Stimulated activated naive CD4-positive, alpha-beta T cell (primary cell): ENCODE results near the gene KANK3.
"Not testable (repeated sequence)": the region's sequence is repeated elsewhere in the genome, so short reads cannot be mapped to it uniquely, and the experiment has no call there.

Experiments
- DNase-seq, 6 experiments: peaks; one replicate each; lab custom pipeline; 2025; lab: John Stamatoyannopoulos, UW

The KANK3 gene

DNA sequence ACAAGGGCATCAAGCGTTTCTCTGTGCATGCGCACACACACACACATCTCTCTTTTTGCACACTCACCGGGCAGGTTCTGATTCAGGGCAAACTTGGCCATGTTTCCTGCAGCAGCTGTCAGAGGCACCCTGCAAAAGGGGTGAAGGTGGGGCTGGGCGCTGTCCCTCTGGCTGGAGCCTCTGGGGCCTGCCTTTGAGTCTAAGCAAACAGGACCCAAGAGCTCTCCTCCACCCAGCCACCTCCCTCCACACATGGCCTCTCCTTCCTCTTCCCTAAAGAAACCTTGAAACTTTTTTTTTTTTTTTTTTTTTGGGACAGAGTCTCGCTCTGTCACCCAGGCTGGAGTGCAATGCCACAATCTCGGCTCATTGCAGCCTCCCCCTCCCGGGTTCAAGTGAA, 5.3 kb downstream of the KANK3 start:
- DNase-seq: no peak

DNA sequence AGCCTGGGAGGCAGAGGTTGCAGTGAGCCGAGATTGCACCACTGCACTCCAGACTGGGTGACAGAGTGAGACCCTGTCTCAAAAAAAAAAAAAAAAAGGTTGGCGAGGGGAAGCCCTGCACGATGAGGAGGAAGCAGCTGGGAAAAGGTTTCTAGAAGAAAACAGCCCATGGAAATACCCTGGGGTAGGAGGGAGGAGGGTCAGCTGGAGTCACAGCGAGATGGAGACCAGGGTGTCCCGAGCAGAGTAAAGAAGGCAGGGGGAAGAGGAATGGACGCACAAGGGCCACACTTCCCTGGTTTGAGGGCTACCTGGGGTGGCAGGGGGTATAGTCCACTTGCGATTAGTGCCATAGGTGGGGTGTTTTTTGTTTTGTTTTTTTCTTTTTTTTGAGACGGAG, 6.4 kb downstream of the KANK3 start:
- no peak for DNase-seq

DNA sequence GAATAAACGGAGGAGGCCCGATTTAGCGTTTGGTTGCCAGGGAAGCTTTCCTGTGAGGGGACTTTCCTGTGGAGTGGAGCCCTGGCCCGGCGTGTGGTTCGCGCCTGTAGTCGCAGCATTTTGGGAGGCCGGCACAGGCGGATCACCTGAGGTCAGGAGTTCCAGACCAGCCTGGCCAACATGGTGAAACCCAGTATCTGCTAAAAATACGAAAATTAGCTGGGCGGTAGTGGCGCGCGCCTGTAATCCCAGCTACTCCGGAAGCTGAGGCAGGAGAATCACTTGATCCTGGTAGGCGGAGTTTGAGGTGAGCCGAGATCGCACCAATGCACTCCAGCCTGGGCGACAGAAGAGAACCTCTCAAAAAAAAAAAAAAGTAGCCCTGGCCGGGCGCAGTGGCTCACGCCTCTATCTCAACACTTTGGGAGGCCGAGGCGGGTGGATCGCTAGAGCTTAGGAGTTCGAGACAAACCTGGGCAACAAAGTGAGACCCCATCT, 6.9 kb downstream of the KANK3 start:
- DNase-seq: no peak

DNA sequence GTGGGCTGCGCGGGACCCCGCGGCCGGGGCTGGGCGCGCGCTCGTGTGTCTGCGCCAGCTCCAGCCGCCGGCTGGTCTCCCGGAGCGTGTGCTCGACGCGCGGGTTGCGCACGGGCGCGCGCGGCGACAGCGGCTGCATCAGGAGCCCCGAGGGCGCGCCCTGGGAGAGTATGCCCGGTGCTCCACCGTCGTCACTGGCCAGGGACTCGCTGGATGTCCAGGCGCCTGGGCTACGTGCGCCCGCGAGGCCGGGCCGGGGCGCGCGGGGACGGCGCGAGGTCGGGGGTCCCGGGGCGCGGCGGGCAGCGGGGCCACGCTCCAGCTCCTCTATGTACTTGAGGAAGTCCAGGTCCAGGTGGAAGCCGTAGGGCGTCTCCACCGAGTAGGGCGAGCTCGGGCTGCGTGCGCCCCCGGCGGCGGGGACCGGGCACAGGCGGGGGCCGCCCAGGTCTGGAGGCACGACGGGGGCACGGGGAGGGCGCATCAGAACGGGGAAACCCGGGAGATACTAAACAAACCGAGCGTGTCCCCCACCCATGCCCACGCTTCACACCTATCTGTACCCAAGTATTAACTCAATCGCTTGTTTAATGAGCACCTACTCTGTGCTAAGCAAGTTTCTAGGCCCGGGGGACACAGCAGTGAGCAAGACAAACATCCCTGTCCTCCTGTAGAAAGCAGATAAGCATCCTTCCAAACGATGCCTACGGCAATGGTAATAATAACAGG, 7.6 kb downstream of the KANK3 start:
- no peak for DNase-seq

DNA sequence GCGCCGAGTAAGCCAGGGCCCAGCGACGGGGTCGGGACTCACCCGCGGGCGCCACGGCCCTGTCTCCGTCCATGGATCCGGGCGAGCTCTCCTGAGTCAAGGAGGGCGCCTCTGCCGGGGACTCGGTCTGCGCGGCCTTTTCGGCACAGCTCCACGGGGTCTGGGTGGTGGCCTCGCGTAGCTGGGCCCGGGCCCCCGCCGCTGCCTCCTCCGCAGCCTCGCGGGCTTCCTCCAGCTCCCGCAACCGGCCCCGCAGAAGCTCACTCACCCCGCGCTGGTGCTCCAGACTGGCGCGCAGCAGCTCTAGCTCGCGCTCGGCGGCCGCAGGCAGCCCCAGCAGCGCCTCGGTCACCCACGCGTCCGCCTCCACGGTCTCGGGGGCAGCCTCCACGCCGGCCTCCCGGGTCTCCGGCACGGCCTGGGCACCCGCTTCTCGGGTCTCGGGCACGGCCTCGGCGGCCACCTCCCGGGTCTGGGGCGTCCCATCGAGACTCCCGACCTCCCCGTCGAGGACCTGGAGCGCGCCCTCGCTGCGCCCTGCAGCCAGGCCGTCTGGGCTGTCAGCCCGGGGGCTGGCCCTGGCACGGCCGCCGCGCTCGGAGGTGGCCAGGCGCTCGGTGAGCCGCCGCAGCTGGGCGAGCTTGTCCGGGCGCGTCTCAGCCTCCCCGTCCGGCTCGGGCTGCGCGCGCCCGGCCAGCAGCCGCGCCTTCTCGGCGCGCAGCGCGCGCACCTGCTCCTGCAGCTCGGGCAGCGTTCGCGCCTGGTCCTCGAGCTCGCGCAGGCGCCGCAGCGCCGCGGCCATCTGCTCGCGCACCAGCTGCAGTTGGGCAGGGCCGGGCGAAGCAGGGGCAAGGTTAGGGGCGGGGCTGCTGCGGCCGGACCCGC, 8.4 kb downstream of the KANK3 start:
- no peak for DNase-seq

DNA sequence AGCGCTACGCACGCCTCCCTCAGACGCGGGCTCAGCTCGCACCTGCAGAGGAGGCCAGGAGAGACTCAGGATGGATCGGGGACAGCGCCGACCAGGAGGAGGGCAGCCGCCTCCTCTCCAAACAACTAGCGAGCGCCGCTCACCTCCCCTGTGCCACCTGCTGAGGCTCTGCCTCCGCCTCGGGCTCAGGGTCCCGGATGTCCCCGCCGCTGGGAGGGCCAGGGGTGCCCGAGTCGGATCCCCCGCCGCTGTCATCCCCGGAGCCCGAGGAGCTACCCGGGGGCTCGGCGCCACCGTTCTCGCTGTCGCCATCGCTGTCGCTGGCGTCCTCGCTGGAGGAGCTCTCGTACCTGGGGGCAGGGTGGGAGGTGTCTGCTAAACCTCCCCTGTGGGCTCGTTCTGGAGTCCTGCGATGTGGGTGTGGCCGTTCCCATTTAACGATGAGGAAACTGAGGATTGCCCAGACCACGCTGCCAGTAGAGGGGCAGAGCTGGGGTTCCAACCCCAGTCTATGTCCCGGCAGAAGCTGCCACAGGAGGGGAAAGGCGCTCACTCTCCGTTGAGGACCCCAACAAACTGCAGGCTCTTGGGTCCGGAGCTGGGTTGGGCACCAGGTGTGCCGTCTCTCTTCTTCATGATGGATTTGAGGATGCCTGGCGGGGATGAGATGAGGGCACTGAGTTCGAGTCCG, 9.2 kb downstream of the KANK3 start:
- no peak for DNase-seq

DNA sequence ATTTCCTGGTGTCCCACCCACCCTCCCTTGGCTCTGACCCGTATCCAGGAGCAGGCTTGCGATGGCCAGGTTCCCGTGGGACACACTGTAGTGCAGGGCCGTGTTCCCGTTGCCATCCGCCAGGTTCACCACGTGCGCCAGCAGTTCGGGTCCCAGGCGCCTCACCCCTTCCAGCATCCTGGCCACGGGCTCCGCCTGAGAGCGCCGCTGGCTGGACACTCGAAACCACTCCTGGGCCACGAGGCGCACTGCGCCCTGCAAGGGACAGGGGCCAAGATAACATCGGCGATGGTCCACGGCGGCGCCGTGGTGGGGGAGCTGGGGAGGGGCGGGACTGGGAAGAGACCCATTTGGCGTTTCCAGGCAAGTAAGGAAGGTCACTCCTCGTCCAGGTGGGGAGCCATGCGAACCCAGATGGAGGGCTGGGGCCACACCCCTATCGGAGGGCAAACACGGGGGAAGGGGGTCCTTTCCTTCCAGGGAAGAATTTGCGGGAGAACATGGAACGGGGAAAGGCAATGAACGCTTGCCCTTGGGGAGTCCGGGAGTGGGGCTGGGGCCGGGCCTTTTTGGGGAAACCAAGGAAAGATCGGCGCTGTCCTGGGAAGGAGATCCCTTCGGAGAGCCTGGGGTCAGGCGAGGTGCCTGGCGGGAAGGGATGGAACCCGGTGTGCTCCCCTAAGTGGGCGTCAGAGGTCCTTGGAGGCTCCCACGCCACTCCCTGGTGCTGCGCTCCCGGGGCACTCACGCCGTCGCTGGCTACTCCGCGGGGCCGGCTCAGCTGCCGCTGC, 9.9 kb downstream of the KANK3 start:
- no peak for DNase-seq

DNA sequence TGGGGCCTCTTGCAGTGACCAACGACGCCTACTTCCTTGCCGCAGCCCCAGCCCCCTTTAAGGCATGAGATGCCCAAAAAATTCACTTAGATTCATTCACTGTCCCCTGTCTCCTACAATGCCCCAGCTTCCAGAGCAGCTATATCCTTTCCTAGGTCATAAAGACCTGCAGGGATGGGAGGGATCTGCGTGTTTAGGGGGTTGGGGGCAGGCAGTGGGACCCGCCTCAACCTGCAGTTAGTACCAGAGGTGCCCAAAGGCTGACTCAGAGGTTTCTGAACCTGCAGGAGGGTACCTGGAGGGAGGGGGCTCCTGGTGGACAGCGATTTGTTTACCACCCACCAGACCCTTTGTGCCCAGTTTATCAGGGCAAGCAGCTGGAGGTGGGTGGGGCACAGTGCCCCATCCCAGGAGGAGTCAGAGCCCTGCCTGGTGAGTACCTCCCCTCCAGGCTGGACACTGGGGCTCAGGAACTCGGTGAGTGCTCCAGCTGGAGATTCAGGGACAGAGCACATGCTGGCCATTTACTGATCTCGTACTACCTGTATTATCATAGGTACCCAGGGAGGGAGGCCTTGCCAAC, 11.7 kb downstream of the KANK3 start:
- no peak for DNase-seq

DNA sequence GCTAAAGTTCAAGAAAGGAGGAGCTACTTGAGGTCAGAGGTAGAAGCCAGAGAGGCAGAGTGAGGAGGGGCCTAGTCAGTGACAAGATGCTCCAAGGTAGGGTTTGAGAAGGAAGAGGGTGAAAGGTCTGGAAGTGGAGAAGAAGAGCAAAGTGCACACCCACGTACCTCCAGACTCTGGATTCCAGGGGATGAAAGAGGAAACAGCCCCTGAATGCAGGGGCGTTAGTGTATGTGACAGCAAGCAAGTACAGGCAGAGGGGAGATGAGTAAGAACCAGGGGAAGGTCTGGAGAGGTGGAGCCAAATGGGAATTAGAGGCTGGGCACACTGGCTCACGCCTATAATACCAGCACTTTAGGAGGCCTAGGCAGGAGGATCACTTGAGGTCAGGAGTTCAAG, 13.1 kb downstream of the KANK3 start:
- no peak for DNase-seq

DNA sequence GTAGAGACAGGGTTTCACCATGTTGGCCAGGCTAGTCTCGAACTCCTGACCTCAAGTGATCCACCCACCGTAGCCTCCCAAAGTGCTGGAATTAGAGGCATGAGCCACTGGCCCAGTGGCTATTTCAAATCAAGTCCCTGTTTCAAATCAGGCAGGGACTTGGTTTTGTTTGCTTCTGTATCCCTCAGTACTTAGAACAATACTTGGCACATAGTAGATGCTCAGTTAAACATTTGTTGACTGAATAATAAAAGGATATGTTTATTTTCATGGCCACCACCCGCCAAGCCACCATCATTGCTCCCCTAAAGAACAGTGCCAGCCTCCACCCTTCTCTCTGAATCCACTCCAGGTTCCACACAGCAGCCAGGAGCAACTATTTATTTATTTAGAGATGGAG, 17.6 kb downstream of the KANK3 start:
- DNase-seq: no peak

DNA sequence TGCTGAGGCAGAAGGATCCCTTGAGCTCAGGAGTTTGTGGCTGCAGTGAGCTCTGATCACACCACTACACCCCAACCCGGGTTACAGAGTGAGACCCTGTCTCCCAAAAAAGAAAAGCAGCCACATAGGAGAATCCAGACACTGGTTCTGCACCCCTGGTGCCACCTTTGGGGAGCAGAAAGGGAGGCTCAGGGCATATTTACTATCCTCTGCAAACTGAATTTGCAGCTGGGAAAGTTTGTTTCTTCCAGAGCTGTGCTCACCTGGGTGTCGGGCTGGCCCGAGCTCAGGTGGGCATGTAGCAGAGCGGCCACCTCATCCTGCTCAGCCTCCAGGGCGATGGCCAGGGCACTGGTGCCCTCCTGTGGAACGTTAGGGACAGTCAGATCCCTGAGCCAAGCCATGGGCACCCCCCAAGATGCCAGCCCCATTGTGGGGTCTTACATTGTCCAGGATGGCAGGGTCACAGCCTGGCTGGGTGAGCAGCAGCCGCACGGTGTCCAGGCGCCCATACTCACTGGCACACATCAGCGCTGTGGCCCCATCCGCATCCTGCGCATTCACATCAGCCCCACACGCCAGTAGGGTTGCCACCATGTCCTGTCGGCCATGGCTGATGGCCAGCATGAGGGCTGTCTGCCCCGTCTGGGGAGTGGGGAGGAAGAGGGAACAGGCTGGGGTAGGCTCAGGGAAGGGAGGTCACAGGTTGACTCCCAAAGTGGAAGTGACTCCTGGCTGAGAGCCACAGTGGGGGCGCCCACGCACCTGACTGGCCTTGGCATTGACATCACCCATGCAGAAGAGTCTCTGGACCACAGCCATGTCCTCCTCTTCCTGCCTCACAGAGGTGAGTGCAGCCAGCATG, 18.6 kb downstream of the KANK3 start:
- DNase-seq: peak in 1 of 6 experiments; percentile 13

DNA sequence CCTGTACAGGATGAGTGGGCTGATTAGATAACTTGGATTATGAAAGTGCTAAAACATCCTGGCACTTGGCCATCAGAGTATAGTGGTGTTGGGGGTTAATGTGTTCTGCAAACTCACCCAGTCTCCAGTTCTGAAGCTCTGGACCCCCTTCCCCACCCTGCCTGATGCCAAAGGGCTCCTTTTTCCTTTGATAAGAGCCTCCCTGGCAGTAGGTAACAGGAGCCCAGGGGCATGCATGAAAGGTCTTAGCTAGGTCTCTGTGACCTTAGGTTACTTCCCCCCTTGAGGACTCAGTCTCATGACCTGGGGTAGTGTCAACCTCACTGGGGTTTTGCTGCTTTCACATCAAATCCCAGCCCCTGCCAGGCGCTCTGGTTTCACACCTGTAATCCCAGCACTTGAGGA, 19.3 kb downstream of the KANK3 start:
- DNase-seq: no peak

DNA sequence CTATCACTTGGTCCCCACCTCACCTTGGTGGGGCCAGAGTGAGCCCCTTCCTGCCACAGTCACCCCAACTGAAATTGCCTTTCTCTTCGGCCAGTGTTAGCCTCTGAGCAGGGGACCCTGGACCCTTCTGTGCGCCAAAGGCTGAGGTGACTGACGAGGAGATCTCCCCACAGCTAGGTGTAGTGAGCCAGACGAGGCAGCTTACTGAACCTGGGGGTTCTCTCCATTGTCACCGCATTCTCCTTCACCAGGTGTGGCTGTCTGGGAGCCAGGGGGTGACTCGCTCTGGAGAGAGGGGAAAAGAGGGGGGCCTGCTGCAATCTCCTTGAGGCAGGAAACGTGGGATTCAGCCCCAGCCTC, 20.4 kb downstream of the KANK3 start:
- no peak for DNase-seq

DNA sequence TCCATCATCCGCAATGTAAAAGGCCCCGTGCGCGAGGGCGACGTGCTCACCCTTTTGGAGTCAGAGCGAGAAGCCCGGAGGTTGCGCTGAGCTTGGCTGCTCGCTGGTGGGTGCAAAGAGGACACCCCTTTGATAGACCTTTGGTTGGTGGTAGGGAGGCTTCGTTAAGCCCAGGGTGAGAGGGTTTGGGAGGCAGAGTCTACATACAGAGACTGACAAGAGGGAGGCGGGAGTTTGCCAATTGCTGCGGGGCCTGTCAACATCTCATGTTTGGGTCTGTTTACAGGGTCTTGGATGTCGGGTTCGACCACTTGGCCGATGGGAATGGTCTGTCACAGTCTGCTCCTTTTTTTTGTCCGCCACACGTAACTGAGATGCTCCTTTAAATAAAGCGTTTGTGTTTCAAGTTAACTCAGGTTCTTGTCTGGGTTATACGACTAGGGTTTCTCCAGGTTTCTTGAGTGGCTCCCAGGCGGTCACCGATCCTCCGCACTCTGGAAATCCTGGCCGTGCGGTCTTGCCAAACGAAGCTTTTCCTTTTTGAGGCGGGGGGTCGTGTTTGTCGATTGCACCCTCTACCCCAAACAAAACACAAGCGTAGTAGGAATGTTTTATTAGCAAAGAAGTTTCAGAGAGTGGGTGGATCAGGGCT, 20.9 kb downstream of the KANK3 start:
- no peak for DNase-seq

DNA sequence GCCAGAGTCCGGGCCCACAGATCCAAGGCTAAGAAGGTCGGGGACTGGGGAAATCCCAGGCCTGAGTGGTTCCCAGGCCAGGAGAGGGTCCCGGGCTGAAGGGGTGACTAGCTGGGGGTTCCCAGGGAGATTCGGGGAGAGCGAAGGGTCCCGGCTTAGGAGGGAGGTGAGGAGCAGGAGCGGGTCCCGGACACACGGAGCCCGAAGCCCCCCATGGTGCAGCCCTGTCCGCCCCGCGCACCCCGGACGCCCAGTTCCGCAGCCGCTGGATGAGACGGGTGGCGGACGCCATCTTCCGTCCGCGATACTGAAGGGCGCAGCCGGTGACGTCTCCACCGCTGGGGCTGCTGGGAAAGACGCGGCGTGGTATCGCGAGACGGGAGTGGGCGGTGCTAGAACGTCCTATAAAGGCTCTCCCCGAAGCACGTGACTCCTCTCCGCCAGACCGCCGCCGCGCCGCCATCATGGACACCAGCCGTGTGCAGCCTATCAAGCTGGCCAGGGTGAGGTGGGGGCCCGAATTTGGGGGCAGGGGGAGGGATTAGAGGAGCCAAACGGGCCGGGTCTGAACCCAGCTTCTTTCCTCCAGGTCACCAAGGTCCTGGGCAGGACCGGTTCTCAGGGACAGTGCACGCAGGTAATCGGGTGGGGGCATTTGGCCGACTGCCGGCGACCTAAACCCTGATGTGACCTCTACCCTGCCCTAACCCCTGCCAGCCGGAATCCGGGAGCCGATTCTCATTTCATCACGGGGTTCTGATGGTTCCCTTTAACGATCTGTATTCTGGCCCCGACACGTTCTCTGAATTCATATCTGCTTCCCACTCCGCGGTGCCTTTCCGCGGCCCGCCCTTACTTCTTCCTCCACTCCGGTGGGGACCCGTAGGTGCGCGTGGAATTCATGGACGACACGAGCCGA, 21.7 kb downstream of the KANK3 start, which contains the start of the genes NDUFA7 and RPS28:
Gene NDUFA7 (minus strand): TSS at position 309 of the 919 bp plus-strand sequence. CDS start 17 bp downstream, at position 292.
Gene RPS28 (plus strand): TSS at position 430 of the 919 bp plus-strand sequence. CDS start 35 bp downstream, at position 465.
- peak; percentile 93 to 96 (median 96) for DNase-seq

DNA sequence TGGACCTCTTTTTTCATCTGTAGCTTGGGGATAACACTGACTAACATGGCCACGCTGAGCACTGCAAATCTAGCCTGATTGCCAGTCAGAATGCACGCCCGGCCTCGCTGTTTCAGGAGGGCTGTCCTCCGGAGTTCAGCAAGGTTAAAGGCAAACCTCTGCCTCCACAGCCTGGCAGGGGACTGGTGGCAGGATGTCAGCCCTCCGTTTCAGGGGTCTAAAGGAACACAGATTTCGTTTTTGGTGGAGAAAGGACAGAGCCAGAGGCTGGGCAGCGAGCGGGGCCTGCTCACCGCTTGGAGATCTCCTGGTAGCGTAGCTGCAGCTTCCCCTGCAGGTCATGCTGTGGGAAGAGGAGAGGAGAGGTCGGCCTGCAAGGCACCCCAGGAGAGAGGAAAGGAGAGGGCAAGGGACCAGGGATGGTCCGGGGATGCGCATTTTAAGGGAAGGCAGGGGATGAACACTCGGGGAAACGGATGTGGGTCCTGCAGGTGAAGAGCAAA, 22.4 kb downstream of the KANK3 start:
- DNase-seq: peak in 2 of 6 experiments; percentile 13 to 39

DNA sequence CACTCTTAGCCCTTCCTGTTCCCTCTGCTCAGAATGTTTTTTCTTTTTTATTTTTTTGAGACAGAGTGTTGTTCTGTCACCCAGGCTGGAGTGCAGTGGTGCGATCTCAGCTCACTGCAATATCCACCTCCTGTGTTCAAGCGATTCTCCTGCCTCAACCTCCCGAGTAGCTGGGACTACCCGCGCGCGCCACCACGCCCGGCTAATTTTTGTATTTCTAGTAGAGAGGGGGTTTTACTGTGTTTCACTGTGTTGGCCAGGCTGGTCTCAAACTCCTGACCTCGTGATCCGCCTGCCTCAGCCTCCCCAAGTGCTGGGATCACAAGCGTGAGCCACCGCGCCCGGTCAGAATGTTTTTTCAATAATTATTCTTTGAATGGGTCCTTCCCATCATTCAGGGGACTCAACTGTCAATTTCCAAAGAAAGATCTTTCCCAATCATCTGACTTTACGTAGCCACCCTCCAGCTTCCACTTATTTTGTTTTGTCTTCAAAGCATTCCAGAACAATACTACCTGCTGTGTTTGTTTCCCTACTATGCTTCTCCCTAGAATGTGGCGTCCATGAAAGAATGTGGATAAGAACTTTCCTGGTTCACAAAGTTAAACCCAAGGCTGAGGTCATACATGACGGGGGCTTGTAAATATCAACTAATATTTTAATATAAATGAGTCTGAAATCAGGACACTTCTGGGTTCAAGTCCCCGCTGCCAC, 23.1 kb downstream of the KANK3 start:
- DNase-seq: no peak

DNA sequence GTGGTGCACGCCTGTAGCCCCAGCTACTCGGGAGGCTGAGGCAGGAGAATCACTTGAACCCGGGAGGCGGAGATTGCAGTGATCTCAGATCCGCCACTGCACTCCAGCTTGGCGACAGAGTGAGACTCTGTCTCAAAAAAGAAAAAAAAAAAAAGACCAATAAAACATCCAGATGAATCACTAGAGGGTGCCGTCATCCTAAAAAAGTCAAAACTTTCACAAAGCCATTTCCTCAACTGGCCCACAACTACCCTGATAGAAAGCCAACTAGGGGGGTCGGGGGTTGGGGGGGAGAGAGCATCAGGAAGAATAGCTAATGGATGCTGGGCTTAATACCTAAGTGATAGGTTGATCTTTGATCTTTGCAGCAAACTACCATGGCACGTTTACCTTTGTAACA, 24.2 kb downstream of the KANK3 start:
- DNase-seq: not testable (repeated sequence)
